GM21723 (cell line): ENCODE data around the gene AAMDC.
"Not testable (repeated sequence)": the region's sequence is repeated elsewhere in the genome, so short reads cannot be mapped to it uniquely, and the experiment has no call there.

ENCODE experiments used
- ATAC-seq: cut with Tn5 transposase; IDR thresholded peaks from one replicate; pipeline ENCODE4 v1.9.1; 2021; ENCODE audit warnings: mild to moderate bottlenecking, moderate library complexity; ENCODE audit not compliant: unreplicated experiment

Gene AAMDC

DNA sequence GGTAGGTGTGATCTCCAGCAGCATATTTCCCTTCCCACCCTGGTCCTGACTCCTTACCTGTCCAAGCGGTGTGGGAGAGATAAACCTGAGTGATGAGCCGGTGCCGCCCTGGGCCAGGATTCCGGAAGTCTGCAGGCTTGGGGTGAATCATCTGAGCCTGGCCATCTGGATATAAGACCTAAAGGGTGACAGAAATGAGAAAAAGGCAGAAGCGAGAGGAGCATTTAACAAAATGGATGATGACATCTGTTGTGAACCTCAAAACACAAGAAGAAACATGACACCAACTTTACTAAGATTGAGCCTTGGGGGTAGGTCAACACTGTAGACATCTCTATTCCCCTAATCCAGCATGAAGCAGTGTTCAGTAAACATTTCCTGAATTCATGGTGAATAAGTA, 62.8 kb downstream of the AAMDC start:
- ATAC-seq: no peak

- ATAC-seq: no peak
These were observed 63.4 kb downstream of the AAMDC start for GRCh38 chr11:77884186-77884828.

DNA sequence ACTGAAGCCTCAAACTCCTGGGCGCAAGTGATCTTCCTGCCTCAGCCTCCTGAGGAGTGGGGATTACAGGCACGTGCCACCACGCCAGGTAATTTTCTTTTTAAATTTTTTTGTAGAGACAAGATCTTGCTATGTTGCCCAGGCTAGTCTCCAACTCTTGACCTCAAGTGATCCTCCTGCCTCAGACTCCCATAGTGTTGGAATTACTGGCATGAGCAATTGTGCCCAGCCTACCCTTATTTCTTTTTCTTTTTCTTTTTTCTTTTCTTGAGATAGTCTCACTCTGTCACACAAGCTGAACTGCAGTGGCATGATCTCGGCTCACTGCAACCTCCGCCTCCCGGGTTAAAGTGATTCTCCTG, 63.9 kb downstream of the AAMDC start:
- no peak for ATAC-seq

GRCh38 chr11:77886401-77886800, 65.5 kb downstream of the AAMDC start:
- ATAC-seq: no peak

GRCh38 chr11:77889045-77889444, 68.1 kb downstream of the AAMDC start:
- ATAC-seq: not testable (repeated sequence)

DNA sequence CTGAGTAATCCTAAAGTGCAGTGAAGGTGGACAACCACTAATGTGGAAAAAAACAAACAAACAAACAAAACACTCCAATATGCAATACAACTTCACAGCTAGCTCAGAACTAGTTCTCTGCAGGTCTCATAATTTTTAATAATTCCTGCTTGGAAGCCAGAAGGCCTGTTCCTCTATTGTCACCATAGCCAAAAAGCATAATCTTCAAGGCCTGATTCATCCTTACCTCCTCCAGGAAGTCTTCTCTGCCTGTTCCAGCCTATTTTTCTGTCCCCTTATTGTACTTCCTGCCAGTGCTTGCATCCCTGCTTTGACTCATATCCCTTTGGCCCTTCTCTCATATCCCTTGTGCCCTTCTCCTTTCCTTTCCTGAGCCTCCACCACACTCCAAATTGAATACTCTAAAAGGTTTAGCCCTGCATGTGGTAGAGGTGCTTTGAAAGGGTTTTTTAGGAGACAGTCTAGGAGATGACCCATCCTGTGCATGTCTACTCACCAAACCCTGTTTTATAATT, 69.2 kb downstream of the AAMDC start:
- ATAC-seq: not testable (repeated sequence)

DNA sequence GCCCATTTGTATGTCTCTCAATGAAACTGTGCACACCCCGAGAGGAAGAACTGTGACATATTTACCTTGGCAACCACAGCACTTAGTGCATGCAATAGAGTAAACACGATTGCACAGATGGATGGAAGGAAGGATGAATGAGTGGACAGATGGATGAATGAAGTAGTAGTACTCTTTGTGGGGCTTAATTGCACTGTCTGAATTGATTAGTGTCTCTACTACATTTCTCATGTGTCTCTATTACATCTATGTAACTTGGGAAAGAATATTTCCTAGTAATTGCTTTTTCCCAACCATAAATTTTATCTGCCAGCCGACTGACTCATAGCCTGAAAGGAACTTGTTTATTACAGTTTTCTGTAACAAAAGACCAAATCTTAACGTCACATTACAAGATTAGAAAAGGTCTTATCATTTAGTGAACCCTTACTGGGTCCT, 69.7 kb downstream of the AAMDC start:
- not testable (repeated sequence) for ATAC-seq

GRCh38 chr11:77891256-77891655, 70.3 kb downstream of the AAMDC start:
- not testable (repeated sequence) for ATAC-seq

GRCh38 chr11:77891703-77892102, 70.8 kb downstream of the AAMDC start:
- not testable (repeated sequence) for ATAC-seq

GRCh38 chr11:77894949-77895348, 74.0 kb downstream of the AAMDC start:
- not testable (repeated sequence) for ATAC-seq

DNA sequence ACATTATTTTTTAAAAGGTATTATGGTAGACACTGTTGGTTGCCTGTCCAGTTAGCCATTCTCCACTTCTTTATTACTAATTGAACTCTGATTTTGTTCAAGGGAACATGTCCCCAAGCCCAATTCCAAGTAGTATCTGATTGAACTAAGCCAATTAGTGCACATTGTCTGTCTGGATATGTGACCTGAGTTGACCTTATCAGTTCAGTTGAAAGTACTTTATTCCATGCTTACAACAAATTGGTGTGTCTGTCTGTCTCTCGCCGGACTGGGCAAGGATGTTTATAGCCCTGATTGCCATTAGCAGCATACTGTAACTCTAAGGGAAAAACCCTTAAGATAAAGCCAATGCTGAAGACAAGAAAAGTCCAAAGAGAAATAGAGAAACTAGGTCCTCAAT, 87.9 kb downstream of the AAMDC start:
- ATAC-seq: no peak

GRCh38 chr11:77909277-77909676, 88.3 kb downstream of the AAMDC start:
- no peak for ATAC-seq

- not testable (repeated sequence) for ATAC-seq
These were observed 89.9 kb downstream of the AAMDC start for GRCh38 chr11:77910828-77911227.

GRCh38 chr11:77913608-77914306, 92.8 kb downstream of the AAMDC start:
- not testable (repeated sequence) for ATAC-seq

DNA sequence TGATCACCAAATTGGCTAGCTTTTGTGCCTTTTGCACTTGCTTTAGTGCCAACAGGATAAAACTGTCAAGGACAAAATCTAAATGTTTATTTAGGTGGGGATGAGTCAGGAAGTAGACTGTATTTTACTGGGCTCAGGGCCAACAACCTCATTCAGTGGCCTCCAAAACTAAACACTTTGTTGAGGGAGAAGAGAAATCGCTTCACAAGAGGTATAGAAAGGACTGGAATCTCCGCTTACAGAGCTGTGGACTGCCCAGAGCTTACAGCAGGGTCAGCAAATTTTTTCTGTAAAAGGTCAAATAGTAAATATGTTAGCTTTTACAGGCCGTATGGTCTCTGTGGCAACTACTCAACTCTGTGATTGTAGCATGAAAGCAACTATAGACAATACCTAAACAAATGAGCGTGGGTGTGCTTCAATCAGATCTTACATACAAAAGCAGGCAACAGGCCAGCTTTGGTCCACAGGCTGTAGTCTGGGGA, 93.4 kb downstream of the AAMDC start:
- not testable (repeated sequence) for ATAC-seq

- ATAC-seq: not testable (repeated sequence)
These were observed 96.8 kb downstream of the AAMDC start for GRCh38 chr11:77917713-77918112.
